Memory B cell (primary cell): ENCODE data around the gene BBS9.
"Not testable (repeated sequence)": the region's sequence is repeated elsewhere in the genome, so short reads cannot be mapped to it uniquely, and the experiment has no call there.

ENCODE experiments used
- ATAC-seq: fragments of 150-1000 bp; cut with Tn5 transposase; 2 replicates; pipeline ENCODE4 v1.10.0; 2021; ENCODE audit warnings: low read depth, mild to moderate bottlenecking, moderate library complexity
- DNase-seq, 2 donors: peaks; one replicate each; pipeline ENCODE4 v3.0.0; 2022; ENCODE audit warnings: low spot score in 2 of 2
- H3K27ac Mint-ChIP-seq: one replicate; pipeline ENCODE4 v1.8.0; 2022; ENCODE audit warnings: mild to moderate bottlenecking, moderate library complexity, mixed read lengths
- H3K27me3 Mint-ChIP-seq: one replicate; pipeline ENCODE4 v1.8.0; 2022; ENCODE audit warnings: mixed read lengths
- H3K36me3 Mint-ChIP-seq: one replicate; pipeline ENCODE4 v1.8.0; 2022; ENCODE audit warnings: mild to moderate bottlenecking, mixed read lengths
- H3K4me1 Mint-ChIP-seq: one replicate; pipeline ENCODE4 v1.8.0; 2022; ENCODE audit warnings: mixed read lengths
- H3K4me3 Mint-ChIP-seq: one replicate; pipeline ENCODE4 v1.8.0; 2022; ENCODE audit warnings: mild to moderate bottlenecking, moderate library complexity, mixed read lengths
- H3K9me3 Mint-ChIP-seq: one replicate; pipeline ENCODE4 v1.8.0; 2022; ENCODE audit warnings: mixed read lengths

BBS9 gene

GRCh38 chr7:33287738-33288137 lies 158.4 kb downstream of the BBS9 start:
- Mint-ChIP-seq H3K36me3 (peaks cover 29% of the 10 kb centered on the region), H3K4me3 (no peak overlapping the region), H3K4me1 (no peaks in the 10 kb centered on the region), H3K9me3 (peaks cover 11% of the 10 kb centered on the region), H3K27ac (no peak overlapping the region), H3K27me3 (no peaks in the 10 kb centered on the region)
- ATAC-seq (no peak), DNase-seq (no peak)

- Mint-ChIP-seq H3K27ac (no peak overlapping the region), H3K4me3 (no peak overlapping the region)
These were observed 169.5 kb downstream of the BBS9 start for GRCh38 chr7:33298848-33299247.

GRCh38 chr7:33299425-33299824 lies 170.1 kb downstream of the BBS9 start:
- Mint-ChIP-seq H3K9me3 (peaks cover 16% of the 10 kb centered on the region), H3K36me3 (peaks cover 29% of the 10 kb centered on the region), H3K4me1 (no peaks in the 10 kb centered on the region), H3K27ac (no peak overlapping the region), H3K27me3 (no peaks in the 10 kb centered on the region), H3K4me3 (no peak overlapping the region)
- ATAC-seq (no peak), DNase-seq (no peak)

More at GRCh38 chr7:33298848-33299247, 169.5 kb downstream of the BBS9 start:
- peaks cover 16% of the 10 kb centered on the region for H3K9me3 Mint-ChIP-seq
- no peaks in the 10 kb centered on the region for H3K4me1 Mint-ChIP-seq
- no peak for ATAC-seq
- H3K27me3 Mint-ChIP-seq = no peaks in the 10 kb centered on the region
- peaks cover 27% of the 10 kb centered on the region for H3K36me3 Mint-ChIP-seq
- no peak for DNase-seq

- H3K27me3 Mint-ChIP-seq = no peaks in the 10 kb centered on the region
- peaks cover 29% of the 10 kb centered on the region for H3K36me3 Mint-ChIP-seq
- no peak overlapping the region for H3K4me3 Mint-ChIP-seq
- DNase-seq = no peak
- no peak overlapping the region for H3K27ac Mint-ChIP-seq
- peaks cover 16% of the 10 kb centered on the region for H3K9me3 Mint-ChIP-seq
- no peak for ATAC-seq
- no peaks in the 10 kb centered on the region for H3K4me1 Mint-ChIP-seq
These were observed 170.8 kb downstream of the BBS9 start for GRCh38 chr7:33300131-33300530.

GRCh38 chr7:33300742-33301141 lies 171.4 kb downstream of the BBS9 start:
- H3K27me3 Mint-ChIP-seq = no peaks in the 10 kb centered on the region
- H3K9me3 Mint-ChIP-seq = peaks cover 18% of the 10 kb centered on the region
- H3K4me3 Mint-ChIP-seq = no peak overlapping the region
- DNase-seq = no peak
- no peaks in the 10 kb centered on the region for H3K4me1 Mint-ChIP-seq
- no peak for ATAC-seq
- H3K27ac Mint-ChIP-seq = no peak overlapping the region
- peaks cover 33% of the 10 kb centered on the region for H3K36me3 Mint-ChIP-seq

- not testable (repeated sequence) for H3K27ac Mint-ChIP-seq, DNase-seq, H3K4me1 Mint-ChIP-seq, H3K27me3 Mint-ChIP-seq, ATAC-seq, H3K4me3 Mint-ChIP-seq
- H3K9me3 Mint-ChIP-seq = peaks cover 17% of the 10 kb centered on the region
- H3K36me3 Mint-ChIP-seq = peaks cover 39% of the 10 kb centered on the region
These were observed 174.7 kb downstream of the BBS9 start for GRCh38 chr7:33303978-33304557.

GRCh38 chr7:33307205-33307604 lies 177.8 kb downstream of the BBS9 start:
- H3K9me3 Mint-ChIP-seq = peaks cover 5% of the 10 kb centered on the region

GRCh38 chr7:33310546-33310945 lies 181.2 kb downstream of the BBS9 start:
- H3K36me3 Mint-ChIP-seq = peaks cover 33% of the 10 kb centered on the region

More at GRCh38 chr7:33307205-33307604, 177.8 kb downstream of the BBS9 start:
- no peaks in the 10 kb centered on the region for H3K4me1 Mint-ChIP-seq
- peaks cover 29% of the 10 kb centered on the region for H3K36me3 Mint-ChIP-seq
- no peaks in the 10 kb centered on the region for H3K27me3 Mint-ChIP-seq
- DNase-seq (no peak), ATAC-seq (no peak)
- H3K4me3 Mint-ChIP-seq = no peak overlapping the region
- H3K27ac Mint-ChIP-seq = no peak overlapping the region

GRCh38 chr7:33325754-33326484 lies 196.6 kb downstream of the BBS9 start:
- ATAC-seq (no peak), DNase-seq (no peak)
- Mint-ChIP-seq H3K4me1 (peaks cover 2% of the 10 kb centered on the region), H3K36me3 (peaks cover 39% of the 10 kb centered on the region), H3K27ac (no peak overlapping the region), H3K9me3 (peaks cover 17% of the 10 kb centered on the region), H3K27me3 (no peaks in the 10 kb centered on the region), H3K4me3 (no peak overlapping the region)

More at GRCh38 chr7:33310546-33310945, 181.2 kb downstream of the BBS9 start:
- DNase-seq = no peak
- Mint-ChIP-seq H3K9me3 (peaks cover 6% of the 10 kb centered on the region), H3K4me1 (no peaks in the 10 kb centered on the region), H3K27me3 (no peaks in the 10 kb centered on the region), H3K27ac (no peak overlapping the region), H3K4me3 (no peak overlapping the region)
- no peak for ATAC-seq

GRCh38 chr7:33326485-33326848 lies 197.1 kb downstream of the BBS9 start:
- H3K4me3 Mint-ChIP-seq = no peak overlapping the region
- no peak for ATAC-seq
- no peak for DNase-seq
- H3K9me3 Mint-ChIP-seq = peaks cover 17% of the 10 kb centered on the region
- no peaks in the 10 kb centered on the region for H3K27me3 Mint-ChIP-seq
- H3K36me3 Mint-ChIP-seq = peaks cover 37% of the 10 kb centered on the region
- H3K27ac Mint-ChIP-seq = no peak overlapping the region
- peaks cover 2% of the 10 kb centered on the region for H3K4me1 Mint-ChIP-seq

GRCh38 chr7:33327427-33327826 lies 198.1 kb downstream of the BBS9 start:
- no peak overlapping the region for H3K4me3 Mint-ChIP-seq
- H3K36me3 Mint-ChIP-seq = peaks cover 32% of the 10 kb centered on the region

GRCh38 chr7:33334349-33334748 lies 205.0 kb downstream of the BBS9 start:
- no peak for DNase-seq
- ATAC-seq = no peak
- Mint-ChIP-seq H3K36me3 (peaks cover 4% of the 10 kb centered on the region), H3K9me3 (no peaks in the 10 kb centered on the region), H3K27me3 (no peaks in the 10 kb centered on the region), H3K4me1 (no peaks in the 10 kb centered on the region), H3K4me3 (no peak overlapping the region), H3K27ac (no peak overlapping the region)

More at GRCh38 chr7:33327427-33327826, 198.1 kb downstream of the BBS9 start:
- H3K4me1 Mint-ChIP-seq = no peaks in the 10 kb centered on the region
- DNase-seq (no peak), ATAC-seq (no peak)
- no peak overlapping the region for H3K27ac Mint-ChIP-seq
- no peaks in the 10 kb centered on the region for H3K27me3 Mint-ChIP-seq
- peaks cover 15% of the 10 kb centered on the region for H3K9me3 Mint-ChIP-seq

GRCh38 chr7:33336820-33337219 lies 207.5 kb downstream of the BBS9 start:
- Mint-ChIP-seq H3K36me3 (peaks cover 14% of the 10 kb centered on the region), H3K27me3 (no peaks in the 10 kb centered on the region), H3K9me3 (no peaks in the 10 kb centered on the region), H3K4me3 (no peak overlapping the region), H3K4me1 (no peaks in the 10 kb centered on the region), H3K27ac (no peak overlapping the region)
- no peak for DNase-seq
- no peak for ATAC-seq

GRCh38 chr7:33339074-33339790 lies 209.9 kb downstream of the BBS9 start:
- DNase-seq = no peak
- no peak for ATAC-seq
- no peak overlapping the region for H3K4me3 Mint-ChIP-seq
- no peaks in the 10 kb centered on the region for H3K4me1 Mint-ChIP-seq
- H3K36me3 Mint-ChIP-seq = peaks cover 15% of the 10 kb centered on the region
- H3K9me3 Mint-ChIP-seq = no peaks in the 10 kb centered on the region
- H3K27ac Mint-ChIP-seq = no peak overlapping the region
- no peaks in the 10 kb centered on the region for H3K27me3 Mint-ChIP-seq
